Activated CD8-positive, alpha-beta T cell treated with anti-CD3 and anti-CD28 coated beads for 36 hours (primary cell): ENCODE measurements around the gene TTLL5. TPM values are rescaled to one million over a fixed set of nuclear protein-coding genes. Genes with fewer than 3 reads are reported as not detected.

Experiments used
- ATAC-seq: fragments of 200-7000 bp; cut with Tn5 transposase; one replicate; pipeline ENCODE4 v1.10.0; 2021; ENCODE audit warnings: mild to moderate bottlenecking, moderate library complexity
- CTCF ChIA-PET: fragments of 350-600 bp; sonication (Branson Sonifier 250); formaldehyde crosslinking; loops from one replicate; lab custom pipeline; 2021; ENCODE audit warnings: antibody characterized with exemption; lab: Charles Lee
- POLR2A ChIA-PET: fragments of 350-600 bp; sonication (Branson Sonifier 250); formaldehyde crosslinking; loops from one replicate; lab custom pipeline; 2021; ENCODE audit warnings: antibody characterized with exemption; lab: Charles Lee
- DNase-seq: peaks from one replicate; pipeline ENCODE4 v3.0.0-alpha.2; 2020
- H3K27ac Mint-ChIP-seq: one replicate; pipeline ENCODE4 v1.8.0; 2021; ENCODE audit warnings: mild to moderate bottlenecking, mixed read lengths
- H3K27me3 Mint-ChIP-seq: one replicate; pipeline ENCODE4 v1.8.0; 2021; ENCODE audit warnings: mixed read lengths
- H3K36me3 Mint-ChIP-seq: one replicate; pipeline ENCODE4 v1.8.0; 2021; ENCODE audit warnings: low read depth, mixed read lengths
- H3K4me1 Mint-ChIP-seq: one replicate; pipeline ENCODE4 v1.8.0; 2021; ENCODE audit warnings: low read depth, mixed read lengths
- H3K4me3 Mint-ChIP-seq: one replicate; pipeline ENCODE4 v1.8.0; 2021; ENCODE audit warnings: mild to moderate bottlenecking, moderate library complexity, mixed read lengths
- H3K9me3 Mint-ChIP-seq: one replicate; pipeline ENCODE4 v1.8.0; 2021; ENCODE audit warnings: mixed read lengths
- intact Hi-C: fragments of 100-400 bp; cut with micrococcal nuclease; formaldehyde crosslinking; loops from one replicate; pipeline ENCODE4 v1.10.0; 2022
- total RNA-seq, 2 experiments: library from RNA; stranded (reverse); gene quantifications; one replicate each; pipeline ENCODE4 v1.2.3, GENCODE V29; 2021
- TF ChIP-seq, protein P1 (sequence below): fragments of 200-600 bp; IDR thresholded peaks from one replicate; pipeline ENCODE4 v1.8.0; 2022; ENCODE audit warnings: antibody characterized with exemption, mild to moderate bottlenecking

TTLL5 gene
- total RNA-seq, 2 experiments from 2014 or later, result 23.6 to 27.2 TPM

DNA sequence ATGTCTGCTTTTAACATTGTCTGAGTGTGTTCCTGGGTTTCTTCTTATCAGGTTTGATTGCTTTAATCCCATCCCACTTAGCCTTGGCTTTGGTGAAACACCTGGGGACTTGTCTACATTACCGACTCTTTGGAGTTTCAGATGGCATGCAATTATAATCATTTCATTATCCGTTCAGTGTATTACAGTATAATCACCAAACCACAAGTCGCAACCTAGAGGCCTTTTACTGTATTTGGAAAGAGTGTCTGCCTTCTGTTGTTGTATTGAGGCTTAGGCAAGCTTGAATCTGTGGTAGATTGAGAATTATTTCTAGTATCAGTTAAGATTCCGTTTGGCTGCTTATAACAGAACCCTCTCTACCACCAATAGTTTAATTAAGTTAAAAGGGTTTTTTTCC lies 216.8 kb downstream of the TTLL5 start:
- H3K9me3 Mint-ChIP-seq, result no peaks in the 10 kb centered on the region
- intact Hi-C loops, result no loop called here
- no peaks in the 10 kb centered on the region for H3K27me3 Mint-ChIP-seq
- peaks cover 13% of the 10 kb centered on the region for H3K36me3 Mint-ChIP-seq
- TF ChIP-seq, protein P1, sequence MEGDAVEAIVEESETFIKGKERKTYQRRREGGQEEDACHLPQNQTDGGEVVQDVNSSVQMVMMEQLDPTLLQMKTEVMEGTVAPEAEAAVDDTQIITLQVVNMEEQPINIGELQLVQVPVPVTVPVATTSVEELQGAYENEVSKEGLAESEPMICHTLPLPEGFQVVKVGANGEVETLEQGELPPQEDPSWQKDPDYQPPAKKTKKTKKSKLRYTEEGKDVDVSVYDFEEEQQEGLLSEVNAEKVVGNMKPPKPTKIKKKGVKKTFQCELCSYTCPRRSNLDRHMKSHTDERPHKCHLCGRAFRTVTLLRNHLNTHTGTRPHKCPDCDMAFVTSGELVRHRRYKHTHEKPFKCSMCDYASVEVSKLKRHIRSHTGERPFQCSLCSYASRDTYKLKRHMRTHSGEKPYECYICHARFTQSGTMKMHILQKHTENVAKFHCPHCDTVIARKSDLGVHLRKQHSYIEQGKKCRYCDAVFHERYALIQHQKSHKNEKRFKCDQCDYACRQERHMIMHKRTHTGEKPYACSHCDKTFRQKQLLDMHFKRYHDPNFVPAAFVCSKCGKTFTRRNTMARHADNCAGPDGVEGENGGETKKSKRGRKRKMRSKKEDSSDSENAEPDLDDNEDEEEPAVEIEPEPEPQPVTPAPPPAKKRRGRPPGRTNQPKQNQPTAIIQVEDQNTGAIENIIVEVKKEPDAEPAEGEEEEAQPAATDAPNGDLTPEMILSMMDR, result no peak
- CTCF ChIA-PET, result no interaction called here
- H3K4me1 Mint-ChIP-seq, result peaks cover 9% of the 10 kb centered on the region
- ATAC-seq, result no peak
- no peak overlapping the region for H3K4me3 Mint-ChIP-seq
- POLR2A ChIA-PET, result no interaction called here
- DNase-seq, result no peak
- no peak overlapping the region for H3K27ac Mint-ChIP-seq

DNA sequence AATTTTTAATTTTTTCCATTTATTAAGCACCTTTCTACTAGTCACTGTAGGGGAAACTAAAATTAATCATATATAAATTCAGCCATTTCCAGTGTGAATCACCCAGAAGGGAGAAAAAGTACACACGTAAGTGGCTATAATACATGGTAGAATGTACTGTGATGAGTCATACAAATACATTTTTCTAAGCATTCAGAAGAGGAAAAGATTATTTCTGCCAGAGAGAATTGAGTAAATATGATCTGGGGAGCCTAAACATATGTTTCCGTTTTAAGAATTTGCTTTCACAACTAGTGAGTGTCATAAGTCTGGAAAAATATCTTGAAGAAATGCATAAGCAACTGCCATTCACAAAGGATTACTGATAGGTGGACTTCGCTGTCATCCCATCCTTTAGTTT lies 218.0 kb downstream of the TTLL5 start:
- Mint-ChIP-seq H3K27me3 (no peaks in the 10 kb centered on the region), H3K27ac (no peak overlapping the region), H3K36me3 (peaks cover 17% of the 10 kb centered on the region), H3K4me3 (no peak overlapping the region), H3K4me1 (peaks cover 9% of the 10 kb centered on the region), H3K9me3 (no peaks in the 10 kb centered on the region)
- ChIA-PET CTCF (interaction anchor here (1.1 to 2.7 kb wide), 3 partner anchors 13 to 169 kb away, joined by 3 to 15 read pairs (median 15); no protein-coding TSS in a partner anchor), POLR2A (no interaction called here)
- DNase-seq (no peak), ATAC-seq (peak; percentile 69)
- intact Hi-C loops, result no loop called here
- TF ChIP-seq, protein P1, result no peak

DNA sequence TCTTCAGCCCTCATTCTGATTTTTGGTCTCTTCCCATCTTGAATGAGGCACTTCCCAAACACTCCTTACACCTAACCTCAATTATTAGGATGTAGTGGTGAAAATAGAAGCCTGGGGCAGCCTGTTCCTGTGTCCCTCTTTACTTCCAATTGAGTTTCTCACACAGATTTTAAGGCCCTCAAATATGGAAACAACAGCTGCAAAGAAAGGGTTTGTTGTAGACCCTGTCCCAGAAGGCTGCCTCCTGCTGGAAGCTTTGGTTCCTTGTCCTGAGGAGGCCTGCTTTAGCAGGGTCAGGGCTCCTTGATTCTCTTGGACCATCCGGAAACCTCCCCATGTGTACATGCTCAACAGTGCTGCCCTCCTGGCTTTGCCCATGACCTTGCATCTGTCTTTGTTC lies 219.5 kb downstream of the TTLL5 start:
- ChIA-PET CTCF (interaction anchor here (1.1 to 2.7 kb wide), 4 partner anchors 11 to 170 kb away, joined by 3 to 15 read pairs (median 10); no protein-coding TSS in a partner anchor), POLR2A (no interaction called here)
- H3K27me3 Mint-ChIP-seq, result no peaks in the 10 kb centered on the region

DNA sequence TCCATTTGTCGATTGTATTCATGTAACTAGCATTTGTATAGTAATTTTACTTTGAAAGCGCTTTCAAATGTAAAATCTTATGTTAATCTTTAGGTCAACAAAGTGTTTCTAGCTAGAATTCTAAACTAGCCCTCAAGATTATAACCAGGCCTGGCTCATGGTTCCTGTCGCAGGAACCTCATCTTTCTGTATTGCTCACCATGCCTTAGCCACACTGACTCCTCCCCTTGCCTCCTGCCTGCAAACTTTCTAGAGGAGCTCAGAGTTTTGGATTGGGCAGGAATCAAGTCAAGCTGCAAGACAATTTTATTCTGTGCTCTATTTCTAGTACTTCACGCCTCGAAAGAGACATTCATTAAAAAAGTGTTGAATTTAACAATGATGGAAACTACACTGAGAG lies 220.9 kb downstream of the TTLL5 start:
- no peak overlapping the region for H3K27ac Mint-ChIP-seq
- H3K36me3 Mint-ChIP-seq, result peaks cover 17% of the 10 kb centered on the region
- no peaks in the 10 kb centered on the region for H3K9me3 Mint-ChIP-seq
- no peak for DNase-seq
- H3K4me1 Mint-ChIP-seq, result peaks cover 3% of the 10 kb centered on the region
- intact Hi-C loops, result no loop called here
- TF ChIP-seq, protein P1, result no peak
- POLR2A ChIA-PET, result no interaction called here
- H3K27me3 Mint-ChIP-seq, result no peaks in the 10 kb centered on the region
- no peak for ATAC-seq
- CTCF ChIA-PET, result no interaction called here
- H3K4me3 Mint-ChIP-seq, result no peak overlapping the region

More for the DNA sequence above, 219.5 kb downstream of the TTLL5 start:
- Mint-ChIP-seq H3K4me1 (peaks cover 9% of the 10 kb centered on the region), H3K27ac (no peak overlapping the region), H3K4me3 (no peak overlapping the region), H3K36me3 (peaks cover 17% of the 10 kb centered on the region), H3K9me3 (no peaks in the 10 kb centered on the region)
- ATAC-seq (no peak), DNase-seq (no peak)
- TF ChIP-seq, protein P1, result no peak
- intact Hi-C loops, result no loop called here

DNA sequence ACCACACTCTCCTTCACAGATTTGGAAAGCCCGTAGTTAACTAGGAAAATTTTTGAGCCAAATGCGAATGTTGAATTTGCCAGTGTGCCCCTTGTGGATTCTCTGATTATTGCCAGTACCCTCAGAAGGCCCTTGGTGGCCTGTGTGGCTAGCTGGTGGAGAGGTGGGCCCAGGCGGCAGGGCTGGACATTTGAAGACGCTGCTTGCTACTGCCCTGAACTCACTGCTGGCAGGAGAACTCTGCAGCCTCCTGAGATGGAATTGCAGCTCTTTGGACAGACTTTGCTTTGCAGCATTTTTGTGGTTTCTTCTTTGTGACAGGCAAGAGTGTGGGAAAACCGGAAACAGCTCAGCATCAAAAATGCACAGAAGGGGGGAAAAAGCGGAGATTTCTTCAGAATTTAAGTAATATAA lies 223.2 kb downstream of the TTLL5 start:
- Mint-ChIP-seq H3K27ac (no peak overlapping the region), H3K4me3 (no peak overlapping the region)
- POLR2A ChIA-PET, result no interaction called here

More for the DNA sequence above, 223.2 kb downstream of the TTLL5 start:
- intact Hi-C loops, result no loop called here
- Mint-ChIP-seq H3K27me3 (no peaks in the 10 kb centered on the region), H3K4me1 (peaks cover under 1% of the 10 kb centered on the region), H3K36me3 (peaks cover 19% of the 10 kb centered on the region), H3K9me3 (no peaks in the 10 kb centered on the region)
- DNase-seq (no peak), ATAC-seq (no peak)
- TF ChIP-seq, protein P1, result no peak
- CTCF ChIA-PET, result interaction anchor here (1.1 to 5.8 kb wide), 2 partner anchors 22 to 175 kb away, joined by 3 to 35 read pairs; no protein-coding TSS in a partner anchor
